ENCODE data around the gene TMEM178B.

GRCh38 chr7:141475679-141476078, 401.8 kb downstream of the TMEM178B start:
- TF ChIP-seq PATZ1 (tag by site-specific recombination; IDR thresholded peaks at IDR 0.05) (no peak), CTCF (tag by site-specific recombination; IDR thresholded peaks at IDR 0.05) (no peak), ZNF341 (tag by site-specific recombination; IDR thresholded peaks at IDR 0.05; ENCODE audit: low read depth) (no peak), ATF2 (tag by site-specific recombination; IDR thresholded peaks at IDR 0.05; ENCODE audit: low read depth) (no peak), SP2 (tag by site-specific recombination; IDR thresholded peaks at IDR 0.05) (no peak), ZNF423 (tag by site-specific recombination; IDR thresholded peaks at IDR 0.05) (no peak), ZNF274 (IDR thresholded peaks at IDR 0.05; ENCODE audit: low read length) (no peak), ZNF274 (tag by site-specific recombination; IDR thresholded peaks at IDR 0.05; ENCODE audit: borderline replicate concordance) (no peak), ZNF549 (tag by site-specific recombination; IDR thresholded peaks at IDR 0.05) (no peak)
